ENCODE measurements around the gene ATP5ME. TPM values are rescaled to one million over a fixed set of nuclear protein-coding genes. Genes with fewer than 3 reads are reported as not detected.

Gene ATP5ME
- total and polyA plus RNA-seq, 2 of the 13 experiments (the other 11 are each of a cell fraction or from before 2014, with no cell fraction given): 305 to 753 TPM

DNA sequence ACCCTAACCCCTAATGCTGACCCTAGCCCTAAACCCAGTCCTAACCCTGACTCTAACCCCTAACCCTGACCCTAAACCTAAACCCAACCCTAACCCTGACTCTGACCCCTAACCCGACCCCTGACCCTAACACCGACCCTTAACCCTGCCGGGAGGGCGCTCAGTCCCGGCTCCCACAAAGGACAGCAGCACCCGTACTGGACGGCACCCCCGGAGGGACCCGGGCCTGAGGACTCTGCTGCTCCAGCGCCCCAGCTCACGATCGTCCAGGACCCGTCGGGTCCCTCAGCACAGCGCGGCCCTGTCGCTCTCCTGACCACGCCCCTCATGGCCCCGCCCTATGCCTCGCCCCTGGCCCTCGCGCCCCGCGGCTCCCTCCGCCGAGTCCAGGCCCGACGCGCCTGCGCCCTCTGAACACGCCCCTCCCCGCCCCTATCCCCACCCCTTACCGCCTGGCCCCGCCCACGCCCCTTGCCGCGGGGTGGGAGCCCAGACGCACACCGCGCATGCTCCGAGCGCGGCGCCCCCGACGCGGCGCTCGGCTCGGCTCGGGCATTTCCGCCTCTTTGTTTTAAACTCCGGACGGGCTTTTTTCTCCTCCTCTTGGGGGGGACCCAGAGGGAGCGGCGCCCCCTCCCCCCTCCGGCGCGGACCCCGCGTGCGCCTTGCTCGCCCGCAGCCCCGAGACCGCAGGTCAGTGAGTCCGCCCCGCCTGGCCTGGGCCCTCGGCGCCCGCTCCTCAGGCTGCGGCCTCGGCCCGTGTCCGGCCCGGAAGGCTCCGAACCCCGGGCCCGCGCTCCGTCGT lies 31.4 kb upstream of the ATP5ME start, which contains the start of gene PCGF3 (continued):
- TF ChIP-seq, protein P1, sequence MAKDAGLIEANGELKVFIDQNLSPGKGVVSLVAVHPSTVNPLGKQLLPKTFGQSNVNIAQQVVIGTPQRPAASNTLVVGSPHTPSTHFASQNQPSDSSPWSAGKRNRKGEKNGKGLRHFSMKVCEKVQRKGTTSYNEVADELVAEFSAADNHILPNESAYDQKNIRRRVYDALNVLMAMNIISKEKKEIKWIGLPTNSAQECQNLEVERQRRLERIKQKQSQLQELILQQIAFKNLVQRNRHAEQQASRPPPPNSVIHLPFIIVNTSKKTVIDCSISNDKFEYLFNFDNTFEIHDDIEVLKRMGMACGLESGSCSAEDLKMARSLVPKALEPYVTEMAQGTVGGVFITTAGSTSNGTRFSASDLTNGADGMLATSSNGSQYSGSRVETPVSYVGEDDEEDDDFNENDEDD (CRISPR knock-in tag; IDR thresholded peaks at IDR 0.05; ENCODE audit: borderline replicate concordance): peak; percentile 70; the same call in 1 of the 2 replicates
- no peak for TF ChIP-seq ZNF232 (CRISPR knock-in tag; IDR thresholded peaks at IDR 0.05; ENCODE audit: borderline replicate concordance)
- no peak for TF ChIP-seq SNAI1 (CRISPR knock-in tag; IDR thresholded peaks at IDR 0.05; ENCODE audit: borderline replicate concordance)
- TF ChIP-seq, protein P2, sequence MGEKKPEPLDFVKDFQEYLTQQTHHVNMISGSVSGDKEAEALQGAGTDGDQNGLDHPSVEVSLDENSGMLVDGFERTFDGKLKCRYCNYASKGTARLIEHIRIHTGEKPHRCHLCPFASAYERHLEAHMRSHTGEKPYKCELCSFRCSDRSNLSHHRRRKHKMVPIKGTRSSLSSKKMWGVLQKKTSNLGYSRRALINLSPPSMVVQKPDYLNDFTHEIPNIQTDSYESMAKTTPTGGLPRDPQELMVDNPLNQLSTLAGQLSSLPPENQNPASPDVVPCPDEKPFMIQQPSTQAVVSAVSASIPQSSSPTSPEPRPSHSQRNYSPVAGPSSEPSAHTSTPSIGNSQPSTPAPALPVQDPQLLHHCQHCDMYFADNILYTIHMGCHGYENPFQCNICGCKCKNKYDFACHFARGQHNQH (CRISPR knock-in tag; IDR thresholded peaks at IDR 0.05): no peak
- no peak for TF ChIP-seq RBAK (CRISPR knock-in tag; IDR thresholded peaks at IDR 0.05)
- no peak for TF ChIP-seq SETDB1 (CRISPR knock-in tag; IDR thresholded peaks at IDR 0.05; ENCODE audit: borderline replicate concordance)
- TF ChIP-seq PHF21A (CRISPR knock-in tag; IDR thresholded peaks at IDR 0.05): no peak
- no peak for TF ChIP-seq SNRNP70 (IDR thresholded peaks at IDR 0.05; ENCODE audit: low read depth, low read length)
- TF ChIP-seq JARID2 (CRISPR knock-in tag; IDR thresholded peaks at IDR 0.05; ENCODE audit: insufficient replicate concordance): no peak
- no peak for TF ChIP-seq FOXM1 (CRISPR knock-in tag; IDR thresholded peaks at IDR 0.05)
- TF ChIP-seq, protein P3, sequence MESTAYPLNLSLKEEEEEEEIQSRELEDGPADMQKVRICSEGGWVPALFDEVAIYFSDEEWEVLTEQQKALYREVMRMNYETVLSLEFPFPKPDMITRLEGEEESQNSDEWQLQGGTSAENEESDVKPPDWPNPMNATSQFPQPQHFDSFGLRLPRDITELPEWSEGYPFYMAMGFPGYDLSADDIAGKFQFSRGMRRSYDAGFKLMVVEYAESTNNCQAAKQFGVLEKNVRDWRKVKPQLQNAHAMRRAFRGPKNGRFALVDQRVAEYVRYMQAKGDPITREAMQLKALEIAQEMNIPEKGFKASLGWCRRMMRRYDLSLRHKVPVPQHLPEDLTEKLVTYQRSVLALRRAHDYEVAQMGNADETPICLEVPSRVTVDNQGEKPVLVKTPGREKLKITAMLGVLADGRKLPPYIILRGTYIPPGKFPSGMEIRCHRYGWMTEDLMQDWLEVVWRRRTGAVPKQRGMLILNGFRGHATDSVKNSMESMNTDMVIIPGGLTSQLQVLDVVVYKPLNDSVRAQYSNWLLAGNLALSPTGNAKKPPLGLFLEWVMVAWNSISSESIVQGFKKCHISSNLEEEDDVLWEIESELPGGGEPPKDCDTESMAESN (CRISPR knock-in tag; conservative IDR thresholded peaks at IDR 0.05): peak; percentile 54; the same call in 1 of the 2 replicates
- no peak for TF ChIP-seq MYNN (CRISPR knock-in tag; IDR thresholded peaks at IDR 0.05; ENCODE audit: low read depth)
- no peak for TF ChIP-seq ZNF543 (CRISPR knock-in tag; IDR thresholded peaks at IDR 0.05)
- TF ChIP-seq, protein P4, sequence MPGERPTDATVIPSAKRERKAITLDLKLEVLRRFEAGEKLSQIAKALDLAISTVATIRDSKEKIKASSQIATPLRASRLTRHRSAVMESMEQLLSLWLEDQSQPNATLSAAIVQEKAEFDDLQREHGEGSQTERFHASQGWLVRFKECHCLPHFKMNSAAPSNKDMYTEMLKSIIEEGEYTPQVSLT (CRISPR knock-in tag; IDR thresholded peaks at IDR 0.05; ENCODE audit: borderline replicate concordance, low read depth): no peak
- no peak for TF ChIP-seq ZKSCAN1 (IDR thresholded peaks at IDR 0.05; ENCODE audit: low read length)
- TF ChIP-seq ELF4 (CRISPR knock-in tag; IDR thresholded peaks at IDR 0.05; ENCODE audit: borderline replicate concordance): no peak
- TF ChIP-seq ZNF737 (CRISPR knock-in tag; IDR thresholded peaks at IDR 0.05; ENCODE audit: borderline replicate concordance): no peak
- TF ChIP-seq ZNF792 (CRISPR knock-in tag; IDR thresholded peaks at IDR 0.05): peak; percentile 18; the same call in 1 of the 2 replicates

Data from HepG2 (cell line).